CD14-positive monocyte (primary cell): ENCODE results near the gene EID2. TPM values are rescaled to one million over a fixed set of nuclear protein-coding genes. Genes with fewer than 3 reads are reported as not detected.

Experiments
- DNase-seq, 3 donors: peaks; one replicate each; pipeline ENCODE4 v3.0.0-alpha.2; 2011 to 2022
- H2AFZ ChIP-seq: 2 replicates; pipeline ENCODE4 v1.6.0; 2012; ENCODE audit warnings: mild to moderate bottlenecking, low read depth, low read length, inconsistent platforms; ENCODE audit not compliant: insufficient read depth, poor library complexity, severe bottlenecking
- H3K27ac ChIP-seq, 2 donors: 1 replicate in 1 of 2; 2 replicates in 1 of 2; pipeline ENCODE4 v1.5.1; 2012 to 2013; ENCODE audit warnings: low read length in 2 of 2, control low read depth in 1 of 2, inconsistent platforms in 1 of 2, low read depth in 1 of 2, mild to moderate bottlenecking in 1 of 2
- H3K27me3 ChIP-seq, 2 donors: one replicate each; pipeline versions ENCODE4 v1.6.0 to v1.6.1; 2011 to 2013; ENCODE audit warnings: low read length in 2 of 2; ENCODE audit not compliant: control insufficient read depth in 2 of 2, insufficient read depth in 2 of 2
- H3K36me3 ChIP-seq, 2 donors: replicated peaks in 1 of 2; 1 replicate in 1 of 2; 2 replicates in 1 of 2; pipeline versions ENCODE4 v1.5.1 to v1.6.1; 2012 to 2013; ENCODE audit warnings: low read length in 2 of 2, control low read depth in 1 of 2, inconsistent platforms in 1 of 2, mild to moderate bottlenecking in 1 of 2; ENCODE audit not compliant: insufficient read depth in 2 of 2, control insufficient read depth in 1 of 2
- H3K4me1 ChIP-seq, 2 donors: 1 replicate in 1 of 2; 2 replicates in 1 of 2; pipeline versions ENCODE4 v1.5.1 to v1.6.1; 2012 to 2013; ENCODE audit warnings: low read length in 2 of 2, control low read depth in 1 of 2, inconsistent platforms in 1 of 2, mild to moderate bottlenecking in 1 of 2, moderate library complexity in 1 of 2; ENCODE audit not compliant: insufficient read depth in 2 of 2, control insufficient read depth in 1 of 2
- H3K4me2 ChIP-seq: replicated peaks from 2 replicates; pipeline ENCODE3; 2012; ENCODE audit warnings: low read length, moderate library complexity, mild to moderate bottlenecking; ENCODE audit not compliant: poor library complexity, severe bottlenecking; ENCODE audit errors: extremely low read depth
- H3K4me3 ChIP-seq, 3 experiments: fragments of 200-600 bp in 1 of 3; sonication (generic) in 1 of 3; replicated peaks in 1 of 3; 1 replicate in 2 of 3; 2 replicates in 1 of 3; pipeline ENCODE4 v1.5.1; 2011 to 2013; ENCODE audit warnings: low read length in 3 of 3, mild to moderate bottlenecking in 3 of 3, control low read depth in 2 of 3, low read depth in 2 of 3, inconsistent platforms in 1 of 3, moderate library complexity in 1 of 3
- H3K79me2 ChIP-seq: 2 replicates; pipeline ENCODE4 v1.6.0; 2012; ENCODE audit warnings: mild to moderate bottlenecking, control low read depth, inconsistent platforms, low read length, moderate library complexity; ENCODE audit not compliant: insufficient read depth
- H3K9ac ChIP-seq: 2 replicates; pipeline ENCODE4 v1.6.0; 2017; ENCODE audit warnings: low read length, mild to moderate bottlenecking; ENCODE audit not compliant: insufficient read depth, poor library complexity, severe bottlenecking
- H3K9me3 ChIP-seq, 2 donors: replicated peaks in 1 of 2; 1 replicate in 1 of 2; 2 replicates in 1 of 2; pipeline versions ENCODE4 v1.5.1 to v1.6.1; 2012 to 2013; ENCODE audit warnings: low read length in 2 of 2, control low read depth in 1 of 2; ENCODE audit not compliant: control insufficient read depth in 1 of 2, insufficient read depth in 1 of 2
- H4K20me1 ChIP-seq: 2 replicates; pipeline ENCODE4 v1.6.0; 2012; ENCODE audit warnings: mild to moderate bottlenecking, low read length, control low read depth, moderate library complexity; ENCODE audit not compliant: insufficient read depth
- H3K27ac Mint-ChIP-seq, 7 donors: one replicate each; pipeline ENCODE4 v1.8.0; 2020; ENCODE audit warnings: mild to moderate bottlenecking in 7 of 7, mixed read lengths in 7 of 7, moderate library complexity in 6 of 7, inconsistent platforms in 2 of 7
- H3K27me3 Mint-ChIP-seq, 3 donors: one replicate each; pipeline ENCODE4 v1.8.0; 2021 to 2022; ENCODE audit warnings: low read depth in 3 of 3, mild to moderate bottlenecking in 3 of 3, mixed read lengths in 3 of 3, moderate library complexity in 3 of 3, inconsistent platforms in 1 of 3
- H3K36me3 Mint-ChIP-seq, 2 donors: one replicate each; pipeline ENCODE4 v1.8.0; 2020; ENCODE audit warnings: mixed read lengths in 2 of 2, inconsistent platforms in 1 of 2, mild to moderate bottlenecking in 1 of 2
- H3K4me1 Mint-ChIP-seq: one replicate; pipeline ENCODE4 v1.8.0; 2020; ENCODE audit warnings: mild to moderate bottlenecking, mixed read lengths
- H3K4me3 Mint-ChIP-seq, 2 donors: one replicate each; pipeline ENCODE4 v1.8.0; 2020; ENCODE audit warnings: mild to moderate bottlenecking in 2 of 2, mixed read lengths in 2 of 2, moderate library complexity in 1 of 2
- H3K9me3 Mint-ChIP-seq, 7 donors: one replicate each; pipeline ENCODE4 v1.8.0; 2020 to 2022; ENCODE audit warnings: mixed read lengths in 7 of 7, mild to moderate bottlenecking in 6 of 7, moderate library complexity in 6 of 7, inconsistent platforms in 2 of 7
- CTCF ChIP-seq: fragments of 200-600 bp; IDR thresholded peaks from one replicate; pipeline ENCODE4 v1.8.0; 2022; ENCODE audit warnings: antibody characterized with exemption, mild to moderate bottlenecking
- WGBS: methylation state at CpG from one replicate; pipeline ENCODE4 v1.1.5; 2013; ENCODE audit warnings: missing lambda C conversion rate; ENCODE audit not compliant: insufficient coverage; 5-methylcytosine and 5-hydroxymethylcytosine counted together
- intact Hi-C, 2 donors: fragments of 100-400 bp; cut with micrococcal nuclease; formaldehyde crosslinking; loops; one replicate each; pipeline versions ENCODE4 v1.15.0 to v1.15.1; 2023
- polyA plus RNA-seq, 3 donors: library from polyadenylated mRNA; depleted of rRNA in 1 of 3; unstranded in 2 of 3; stranded (reverse) in 1 of 3; fragments of 300-500 nt in 2 of 3; fragments of >200 nt in 1 of 3; fragmentation: Illumina TruSeq in 2 of 3; gene quantifications; 1 replicate in 2 of 3; 2 replicates in 1 of 3; pipeline ENCODE4 v1.2.3, GENCODE V29; 2012 to 2021

The EID2 gene
- polyA plus RNA-seq, 3 donors: 5.8 to 20.4 (median 12.5) TPM

- peaks cover 30 to 61% of the 10 kb centered on the region in 2 donors for H3K27me3 ChIP-seq
- no peaks in the 10 kb centered on the region for H3K79me2 ChIP-seq
- WGBS: 2% methylated on average over 51 of the region's 60 CpGs
- peaks cover 5% of the 10 kb centered on the region in 2 donors for H3K4me1 ChIP-seq
- H4K20me1 ChIP-seq: no peaks in the 10 kb centered on the region
- no peak within 1 kb of the TSS for H3K9ac ChIP-seq
- H3K9me3 Mint-ChIP-seq: peaks cover 0 to 26% (median 7%) of the 10 kb centered on the region in 7 donors
- peaks cover 11% of the 10 kb centered on the region for H3K4me1 Mint-ChIP-seq
- H3K36me3 Mint-ChIP-seq: peaks cover 0 to 11% of the 10 kb centered on the region in 2 donors
- peaks cover 72 to 78% (median 73%) of the 10 kb centered on the region in 3 donors for H3K27me3 Mint-ChIP-seq
- no peaks in the 10 kb centered on the region for H3K36me3 ChIP-seq
- H3K27ac Mint-ChIP-seq: peak within 1 kb of the TSS in 2 of 7 donors; percentile 16 to 33
- peak within 1 kb of the TSS; percentile 34 to 86 for H3K4me3 Mint-ChIP-seq
- TF ChIP-seq CTCF: no peak
- H3K9me3 ChIP-seq: peaks cover 0 to 7% of the 10 kb centered on the region in 2 donors
- H3K4me3 ChIP-seq: no peak within 1 kb of the TSS
- no peak within 1 kb of the TSS for H3K27ac ChIP-seq
- DNase-seq: no peak
- H2AFZ ChIP-seq: peak within 1 kb of the TSS; percentile 30
- intact Hi-C loops: loop anchor here in 1 of 2 donors (10.0 kb wide), 1 partner anchor 176 kb away; no protein-coding TSS in a partner anchor
- no peak within 1 kb of the TSS for H3K4me2 ChIP-seq
These were observed 40.9 kb downstream of the EID2 start, which contains the start of gene DLL3 for GRCh38 chr19:39498798-39499642. DLL3 (plus strand) TSS chr19:39498947; CDS start chr19:39498975, 28 bp downstream.

- intact Hi-C loops: loop anchor here in 1 of 2 donors (10.0 kb wide), 1 partner anchor 177 kb away; no protein-coding TSS in a partner anchor
- TF ChIP-seq CTCF: no peak
- Histone ChIP-seq H3K79me2 (no peaks in the 10 kb centered on the region), H2AFZ (peak overlapping the region; percentile 30), H4K20me1 (no peaks in the 10 kb centered on the region), H3K36me3 (no peaks in the 10 kb centered on the region), H3K27me3 (peaks cover 30 to 60% of the 10 kb centered on the region in 2 donors), H3K9me3 (peaks cover 0 to 7% of the 10 kb centered on the region in 2 donors), H3K4me1 (peaks cover 5% of the 10 kb centered on the region in 2 donors), H3K27ac (no peak overlapping the region), H3K9ac (no peak overlapping the region), H3K4me2 (no peak overlapping the region), H3K4me3 (no peak overlapping the region)
- Mint-ChIP-seq H3K27ac (peak overlapping the region in 2 of 7 donors; percentile 16 to 33), H3K36me3 (peaks cover 0 to 11% of the 10 kb centered on the region in 2 donors), H3K9me3 (peaks cover 0 to 23% (median 7%) of the 10 kb centered on the region in 7 donors), H3K4me3 (peak overlapping the region in 1 of 2 donors; percentile 86), H3K27me3 (peaks cover 65 to 73% (median 66%) of the 10 kb centered on the region in 3 donors), H3K4me1 (peaks cover 9% of the 10 kb centered on the region)
- 2% methylated on average over 28 of the region's 40 CpGs for WGBS
- no peak for DNase-seq
These were observed 41.8 kb downstream of the EID2 start for GRCh38 chr19:39497996-39498797.
